IMR-90 (cell line): Measurements from ENCODE around the gene TP53TG5. TPM values are rescaled to one million over a fixed set of nuclear protein-coding genes. Genes with fewer than 3 reads are reported as not detected.

ENCODE experiments used
- ATAC-seq: fragments of 200-7000 bp; cut with Tn5 transposase; 2 replicates; pipeline ENCODE4 v1.9.1; 2020; ENCODE audit warnings: low read depth, mild to moderate bottlenecking, moderate library complexity
- BruUV-seq: library from RNA; stranded (reverse); fragments of 400-500 nt; replicated peaks from 2 replicates; lab custom pipeline; 2021; lab: Mats Ljungman, UMichigan
- CTCF ChIA-PET: fragments of 300-600 bp; formaldehyde crosslinking; extraction: SDS; loops from one replicate; lab custom pipeline; 2021; ENCODE audit warnings: antibody characterized with exemption; lab: Yijun Ruan, JAX
- POLR2A ChIA-PET: fragments of 300-600 bp; sonication (Branson Sonifier 250); formaldehyde crosslinking; loops from one replicate; lab custom pipeline; 2022; ENCODE audit warnings: antibody characterized with exemption; ENCODE audit not compliant: unreplicated experiment; lab: Charles Lee
- DNase-seq: peaks from one replicate; pipeline ENCODE4 v3.0.0; 2013
- H2AFZ ChIP-seq: replicated peaks from 2 replicates; pipeline ENCODE3; 2013; ENCODE audit warnings: low read length, mild to moderate bottlenecking; ENCODE audit not compliant: poor library complexity
- H2AK5ac ChIP-seq: 2 replicates; pipeline ENCODE4 v1.6.1; 2013; ENCODE audit warnings: low read depth, low read length, inconsistent platforms
- H2AK9ac ChIP-seq: replicated peaks from 2 replicates; pipeline ENCODE3; 2013; ENCODE audit warnings: mild to moderate bottlenecking, low read depth, low read length, moderate library complexity; ENCODE audit not compliant: poor library complexity
- H2BK120ac ChIP-seq: 2 replicates; pipeline ENCODE4 v1.6.1; 2013; ENCODE audit warnings: low read depth, low read length, inconsistent platforms
- H2BK15ac ChIP-seq: 3 replicates; pipeline ENCODE4 v1.6.1; 2013; ENCODE audit warnings: low read depth, low read length, inconsistent platforms
- H2BK20ac ChIP-seq: 2 replicates; pipeline ENCODE4 v1.6.1; 2013; ENCODE audit warnings: low read depth, mild to moderate bottlenecking, inconsistent platforms, low read length, moderate library complexity
- H2BK5ac ChIP-seq: 2 replicates; pipeline ENCODE4 v1.6.1; 2013; ENCODE audit warnings: mild to moderate bottlenecking, low read depth, low read length, inconsistent platforms; ENCODE audit not compliant: poor library complexity, severe bottlenecking
- H3K14ac ChIP-seq: replicated peaks from 2 replicates; pipeline ENCODE4 v1.6.1; 2013; ENCODE audit warnings: low read depth, low read length, inconsistent platforms
- H3K18ac ChIP-seq: 2 replicates; pipeline ENCODE4 v1.6.1; 2013; ENCODE audit warnings: low read depth, low read length, control low read depth
- H3K23ac ChIP-seq: 2 replicates; pipeline ENCODE4 v1.6.1; 2013; ENCODE audit warnings: low read depth, low read length, inconsistent platforms
- H3K27ac ChIP-seq: 2 replicates; pipeline ENCODE4 v1.5.1; 2013; ENCODE audit warnings: mild to moderate bottlenecking, control low read depth, low read length; ENCODE audit not compliant: insufficient read depth
- H3K27me3 ChIP-seq: 2 replicates; pipeline ENCODE4 v1.6.1; 2013; ENCODE audit warnings: low read length; ENCODE audit not compliant: control insufficient read depth, insufficient read depth
- H3K36me3 ChIP-seq: 2 replicates; pipeline ENCODE4 v1.6.1; 2013; ENCODE audit warnings: low read length, mixed read lengths; ENCODE audit not compliant: control insufficient read depth, insufficient read depth
- H3K4ac ChIP-seq: 2 replicates; pipeline ENCODE4 v1.6.1; 2013; ENCODE audit warnings: low read depth, low read length, inconsistent platforms
- H3K4me1 ChIP-seq: 2 replicates; pipeline ENCODE4 v1.6.1; 2013; ENCODE audit warnings: low read length, mixed read lengths; ENCODE audit not compliant: control insufficient read depth, insufficient read depth
- H3K4me2 ChIP-seq: 2 replicates; pipeline ENCODE4 v1.6.1; 2013; ENCODE audit warnings: low read depth, mild to moderate bottlenecking, control low read depth, low read length, moderate library complexity
- H3K4me3 ChIP-seq: 2 replicates; pipeline ENCODE4 v1.5.1; 2013; ENCODE audit warnings: low read depth, mild to moderate bottlenecking, control low read depth, low read length, moderate library complexity; ENCODE audit not compliant: insufficient read depth
- H3K56ac ChIP-seq: 2 replicates; pipeline ENCODE4 v1.6.1; 2013; ENCODE audit warnings: low read length, inconsistent platforms; ENCODE audit not compliant: insufficient read depth; ENCODE audit errors: extremely low read depth
- H3K79me1 ChIP-seq, 2 experiments: 2 replicates each; pipeline ENCODE4 v1.6.1; 2013; ENCODE audit warnings: low read length in 2 of 2, inconsistent platforms in 1 of 2, low read depth in 1 of 2
- H3K9ac ChIP-seq: 2 replicates; pipeline ENCODE4 v1.6.1; 2013; ENCODE audit warnings: low read depth, low read length, control low read depth
- H3K9me1 ChIP-seq: 2 replicates; pipeline ENCODE4 v1.6.1; 2013; ENCODE audit warnings: low read length, inconsistent platforms; ENCODE audit not compliant: insufficient read depth
- H3K9me3 ChIP-seq: 2 replicates; pipeline ENCODE4 v1.6.1; 2013; ENCODE audit warnings: low read length; ENCODE audit not compliant: control insufficient read depth, insufficient read depth
- H4K20me1 ChIP-seq: 2 replicates; pipeline ENCODE4 v1.6.1; 2013; ENCODE audit warnings: low read length, inconsistent platforms; ENCODE audit not compliant: insufficient read depth
- H4K5ac ChIP-seq: 2 replicates; pipeline ENCODE4 v1.6.1; 2013; ENCODE audit warnings: mild to moderate bottlenecking, low read depth, low read length, control low read depth
- H4K8ac ChIP-seq, 2 experiments: 2 replicates each; pipeline ENCODE4 v1.6.1; 2013; ENCODE audit warnings: low read depth in 2 of 2, low read length in 2 of 2, control low read depth in 1 of 2, inconsistent platforms in 1 of 2
- H4K91ac ChIP-seq: 2 replicates; pipeline ENCODE4 v1.6.1; 2013; ENCODE audit warnings: low read depth, low read length, inconsistent platforms; ENCODE audit not compliant: insufficient read depth
- CEBPB ChIP-seq: IDR thresholded peaks from 2 replicates; pipeline ENCODE4 v1.6.1; 2012; ENCODE audit warnings: low read depth, low read length, improper control_type of control experiment
- CHD1 ChIP-seq: IDR thresholded peaks from 2 replicates; pipeline ENCODE4 v1.6.1; 2012; ENCODE audit warnings: low read depth, low read length, improper control_type of control experiment
- CTCF ChIP-seq: conservative IDR thresholded peaks from 2 replicates; pipeline ENCODE4 v1.5.1; 2012; ENCODE audit warnings: mild to moderate bottlenecking, low read depth, low read length, improper control_type of control experiment
- ELK1 ChIP-seq: fragments of 150-350 bp; IDR thresholded peaks from 2 replicates; pipeline ENCODE4 v1.6.1; 2016; ENCODE audit warnings: low read depth, mild to moderate bottlenecking, low read length, moderate library complexity, borderline replicate concordance
- FOS ChIP-seq: fragments of 150-350 bp; IDR thresholded peaks from 2 replicates; pipeline ENCODE4 v1.6.1; 2016; ENCODE audit warnings: low read depth, low read length
- MAFK ChIP-seq: IDR thresholded peaks from 2 replicates; pipeline ENCODE4 v1.6.1; 2012; ENCODE audit warnings: low read depth, low read length, improper control_type of control experiment
- MAZ ChIP-seq: IDR thresholded peaks from 2 replicates; pipeline ENCODE4 v1.6.1; 2012; ENCODE audit warnings: low read depth, mild to moderate bottlenecking, low read length, improper control_type of control experiment, moderate library complexity, borderline replicate concordance
- MXI1 ChIP-seq: IDR thresholded peaks from 2 replicates; pipeline ENCODE4 v1.6.1; 2012; ENCODE audit warnings: low read depth, mild to moderate bottlenecking, low read length, moderate library complexity, borderline replicate concordance
- POLR2A ChIP-seq: IDR thresholded peaks from 2 replicates; pipeline ENCODE4 v1.6.1; 2012; ENCODE audit warnings: mild to moderate bottlenecking, low read depth, low read length
- RAD21 ChIP-seq: IDR thresholded peaks from 2 replicates; pipeline ENCODE4 v1.6.1; 2012; ENCODE audit warnings: low read length, improper control_type of control experiment
- RCOR1 ChIP-seq: IDR thresholded peaks from 2 replicates; pipeline ENCODE4 v1.6.1; 2012; ENCODE audit warnings: mild to moderate bottlenecking, low read length, improper control_type of control experiment; ENCODE audit not compliant: insufficient replicate concordance
- RFX5 ChIP-seq: IDR thresholded peaks from 2 replicates; pipeline ENCODE4 v1.8.0; 2012; ENCODE audit warnings: low read depth, mild to moderate bottlenecking, low read length, moderate library complexity
- SMC3 ChIP-seq: fragments of 150-350 bp; IDR thresholded peaks from 2 replicates; pipeline ENCODE4 v1.6.1; 2016; ENCODE audit warnings: low read depth, mild to moderate bottlenecking, antibody characterized with exemption, low read length, moderate library complexity
- USF2 ChIP-seq: fragments of 150-350 bp; IDR thresholded peaks from 2 replicates; pipeline ENCODE4 v1.6.1; 2017; ENCODE audit warnings: mild to moderate bottlenecking, antibody characterized with exemption, low read length, low read depth
- WGBS, 2 experiments: methylation state at CpG; one replicate each; pipeline versions ENCODE4 v1.1.5 to v1.1.7; 2013; ENCODE audit warnings: missing lambda C conversion rate in 2 of 2; ENCODE audit not compliant: insufficient read length in 1 of 2; ENCODE audit errors: extremely low coverage in 2 of 2; 5-methylcytosine and 5-hydroxymethylcytosine counted together
- dilution Hi-C: fragments of 300-500 bp; cut with HindIII; formaldehyde crosslinking; loops from one replicate; pipeline ENCODE4 v1.14.3; 2018; ENCODE audit warnings: low sequenced_read_pairs; ENCODE audit not compliant: unreplicated experiment
- in situ Hi-C: fragments of 300-500 bp; cut with MboI; formaldehyde crosslinking; loops from 3 replicates; pipeline ENCODE4 v1.14.3; 2019; ENCODE audit warnings: low sequenced_read_pairs, inconsistent platforms, mixed read lengths
- intact Hi-C: fragments of 100-400 bp; cut with micrococcal nuclease; formaldehyde crosslinking; loops from 2 replicates; pipeline ENCODE4 v1.10.0; 2022
- polyA plus RNA-seq, 3 experiments: library from polyadenylated mRNA; depleted of rRNA; stranded (reverse); fragments of >200 nt; gene quantifications; 2 replicates each; pipeline ENCODE4 v1.2.3, GENCODE V29; 2012; ENCODE audit warnings: low replicate concordance in 1 of 3
- total RNA-seq: library from RNA; depleted of rRNA; stranded (reverse); fragments of >200 nt; gene quantifications from 2 replicates; pipeline ENCODE4 v1.2.3, GENCODE V29; 2012

TP53TG5 gene
- total and polyA plus RNA-seq, 2 of the 4 experiments (the other 2 are of a cell fraction) = not detected

- no peak for TF ChIP-seq RAD21
- TF ChIP-seq FOS = no peak
- no peak for TF ChIP-seq POLR2A
- TF ChIP-seq RFX5 = no peak
Observed at GRCh38 chr20:45372241-45372640, 5.9 kb downstream of the TP53TG5 start (continued).

- Histone ChIP-seq H3K14ac (no peak overlapping the region), H3K4me3 (no peak overlapping the region), H4K91ac (no peak overlapping the region), H2AFZ (no peak overlapping the region), H3K9me1 (no peaks in the 10 kb centered on the region), H3K9ac (no peak overlapping the region), H3K36me3 (peaks cover 18% of the 10 kb centered on the region), H2AK9ac (no peak overlapping the region), H3K4me2 (no peak overlapping the region), H2AK5ac (no peak overlapping the region), H4K20me1 (no peaks in the 10 kb centered on the region), H2BK15ac (no peak overlapping the region), H3K4me1 (no peaks in the 10 kb centered on the region; the same call in 1 of the 2 replicates), H3K9me3 (no peaks in the 10 kb centered on the region), H4K8ac (no peak overlapping the region), H4K5ac (no peak overlapping the region), H2BK120ac (no peak overlapping the region), H3K23ac (no peak overlapping the region), H3K56ac (no peak overlapping the region), H3K27me3 (no peaks in the 10 kb centered on the region), H3K79me1 (peaks cover 0 to 13% of the 10 kb centered on the region in 2 experiments; a peak in 3 of 4 replicates), H2BK20ac (no peak overlapping the region), H3K27ac (no peak overlapping the region), H3K18ac (no peak overlapping the region), H2BK5ac (no peak overlapping the region), H3K4ac (no peak overlapping the region)
- ChIA-PET CTCF (interaction anchor here (1.5 kb wide), 1 partner anchor 66 kb away, joined by 6 read pairs; no protein-coding TSS in a partner anchor), POLR2A (no interaction called here)
- intact Hi-C loops (no loop called here), dilution Hi-C loops (no loop called here), in situ Hi-C loops (no loop called here)
- ATAC-seq (no peak), DNase-seq (no peak)
- no CpG with 5 or more reads among the region's 3 CpGs for WGBS, 2 experiments
- BruUV-seq = no TSS peak
- TF ChIP-seq MAZ (no peak), MXI1 (no peak), USF2 (no peak), RCOR1 (no peak), MAFK (no peak), CEBPB (no peak), SMC3 (no peak), FOS (no peak), CHD1 (no peak), CTCF (no peak), ELK1 (no peak), RFX5 (no peak)
Observed at GRCh38 chr20:45370571-45371160, 7.5 kb downstream of the TP53TG5 start.
